HepG2 (cell line): ENCODE results near the gene GRAMD4. TPM values are rescaled to one million over a fixed set of nuclear protein-coding genes. Genes with fewer than 3 reads are reported as not detected.

ENCODE experiments used
- DMTF1 ChIP-seq: sonication (generic); formaldehyde crosslinking; IDR thresholded peaks from 2 replicates; pipeline ENCODE4 v1.4.0; 2020; ENCODE audit warnings: mild to moderate bottlenecking, missing genetic modification reagents
- FOXA1 ChIP-seq, 2 experiments: fragments of 450-650 bp in 1 of 2; sonication (generic) in 1 of 2; formaldehyde crosslinking in 1 of 2; IDR thresholded peaks; 2 replicates each; pipeline versions ENCODE4 v1.4.0 to v1.6.1; 2016 to 2020; ENCODE audit warnings: missing genetic modification reagents in 1 of 2
- HMGXB4 ChIP-seq, 2 experiments: sonication (generic) in 1 of 2; formaldehyde crosslinking in 1 of 2; IDR thresholded peaks; 2 replicates each; pipeline versions ENCODE4 v1.4.0 to v1.6.1; 2018 to 2020; ENCODE audit warnings: missing genetic modification reagents in 2 of 2, borderline replicate concordance in 1 of 2, low read depth in 1 of 2, mild to moderate bottlenecking in 1 of 2, missing biosample characterization in 1 of 2
- HNRNPLL ChIP-seq: fragments of 200-400 bp; formaldehyde crosslinking; IDR thresholded peaks from 2 replicates; pipeline ENCODE4 v1.6.1; 2017; ENCODE audit warnings: mild to moderate bottlenecking, low read depth, low read length; ENCODE audit not compliant: poor library complexity, severe bottlenecking
- PTBP1 ChIP-seq: fragments of 200-400 bp; formaldehyde crosslinking; IDR thresholded peaks from 2 replicates; pipeline ENCODE4 v1.6.1; 2018; ENCODE audit warnings: low read length, low read depth; ENCODE audit not compliant: poor library complexity, severe bottlenecking
- RXRA ChIP-seq: sonication (generic); formaldehyde crosslinking; IDR thresholded peaks from 2 replicates; pipeline ENCODE4 v1.5.1; 2020; ENCODE audit warnings: missing genetic modification reagents
- SNAI1 ChIP-seq: sonication (generic); formaldehyde crosslinking; IDR thresholded peaks from 2 replicates; pipeline ENCODE4 v1.5.0; 2020; ENCODE audit warnings: mild to moderate bottlenecking, missing genetic modification reagents, borderline replicate concordance
- TOE1 ChIP-seq: sonication (generic); formaldehyde crosslinking; IDR thresholded peaks from 2 replicates; pipeline ENCODE4 v1.4.0; 2020; ENCODE audit warnings: mild to moderate bottlenecking, missing genetic modification reagents
- YY1 ChIP-seq: IDR thresholded peaks from 2 replicates; pipeline ENCODE4 v1.6.1; 2011; ENCODE audit warnings: low read length, low read depth, moderate library complexity, mild to moderate bottlenecking; ENCODE audit not compliant: insufficient read depth, insufficient replicate concordance
- ZBTB2 ChIP-seq: sonication (generic); formaldehyde crosslinking; IDR thresholded peaks from 2 replicates; pipeline ENCODE4 v1.8.0; 2022; ENCODE audit warnings: low read depth, missing genetic modification reagents
- ZNF280B ChIP-seq: sonication (generic); formaldehyde crosslinking; IDR thresholded peaks from 2 replicates; pipeline ENCODE4 v1.5.0; 2020; ENCODE audit warnings: missing genetic modification reagents, mild to moderate bottlenecking, borderline replicate concordance
- ZNF547 ChIP-seq: sonication (generic); formaldehyde crosslinking; IDR thresholded peaks from 2 replicates; pipeline ENCODE4 v1.5.1; 2020; ENCODE audit warnings: mild to moderate bottlenecking, missing genetic modification reagents
- ZNF749 ChIP-seq: sonication (generic); formaldehyde crosslinking; IDR thresholded peaks from 2 replicates; pipeline ENCODE4 v1.8.0; 2022; ENCODE audit warnings: mild to moderate bottlenecking, missing genetic modification reagents, moderate library complexity, borderline replicate concordance
- ZNF770 ChIP-seq: sonication (generic); formaldehyde crosslinking; IDR thresholded peaks from 2 replicates; pipeline ENCODE4 v1.5.0; 2020; ENCODE audit warnings: mild to moderate bottlenecking, missing genetic modification reagents
- ZNF883 ChIP-seq: sonication (generic); formaldehyde crosslinking; IDR thresholded peaks from 2 replicates; pipeline ENCODE4 v1.5.1; 2020; ENCODE audit warnings: mild to moderate bottlenecking, missing genetic modification reagents; ENCODE audit errors: not compliant biosample characterization
- ZUFSP ChIP-seq: sonication (generic); formaldehyde crosslinking; IDR thresholded peaks from 2 replicates; pipeline ENCODE4 v1.9.0; 2021; ENCODE audit warnings: missing genetic modification reagents, mild to moderate bottlenecking, borderline replicate concordance
- polyA plus RNA-seq, 8 experiments: library from polyadenylated mRNA; depleted of rRNA in 3 of 8; stranded (reverse) in 7 of 8; unstranded in 1 of 8; fragments of >200 nt; fragmentation: Illumina TruSeq in 4 of 8; extraction: Trizol in 4 of 8; gene quantifications; 2 replicates each; pipeline versions ENCODE4 v1.2.1 to v1.2.3, GENCODE V29; 2011 to 2016; ENCODE audit warnings: low read depth in 4 of 8, missing spikeins in 1 of 8, mixed read lengths in 1 of 8; ENCODE audit not compliant: insufficient read depth in 1 of 8
- total RNA-seq, 5 experiments: library from RNA; depleted of rRNA; stranded (reverse); fragments of >200 nt; fragmentation: Illumina TruSeq; extraction: Trizol; gene quantifications; 2 replicates each; pipeline ENCODE4 v1.2.3, GENCODE V29; 2016; ENCODE audit warnings: low read depth in 1 of 5

Gene GRAMD4
- total and polyA plus RNA-seq, 2 of the 13 experiments (the other 11 are each of a cell fraction or from before 2014, with no cell fraction given): 15.2 to 15.7 TPM

GRCh38 chr22:46652847-46653331 lies 32.7 kb downstream of the GRAMD4 start (continued):
- TF ChIP-seq ZUFSP (CRISPR knock-in tag): no peak
- no peak for TF ChIP-seq TOE1
- no peak for TF ChIP-seq ZNF749
- TF ChIP-seq HNRNPLL: peak; percentile 10
- TF ChIP-seq ZNF280B (CRISPR knock-in tag): 0 out of 2 replicates have a peak, but pooled peaks have one; percentile 7
- TF ChIP-seq PTBP1: no peak
- peak; percentile 30 for TF ChIP-seq ZNF883 (CRISPR knock-in tag)
- no peak for TF ChIP-seq FOXA1 (IDR thresholded peaks at IDR 0.05)
- peak; percentile 32; the same call in 1 of the 2 replicates for TF ChIP-seq FOXA1 (CRISPR knock-in tag; IDR thresholded peaks at IDR 0.05)
- no peak for TF ChIP-seq DMTF1
- TF ChIP-seq YY1: no peak
- TF ChIP-seq ZNF547: no peak
- TF ChIP-seq HMGXB4 (CRISPR knock-in tag; IDR thresholded peaks at IDR 0.05; ENCODE audit: borderline replicate concordance in 1 of 2, low read depth in 1 of 2): no peak
- no peak for TF ChIP-seq RXRA (CRISPR knock-in tag)
- TF ChIP-seq ZNF770 (CRISPR knock-in tag): peak; percentile 81; the same call in 1 of the 2 replicates
- no peak for TF ChIP-seq SNAI1 (CRISPR knock-in tag)
- no peak for TF ChIP-seq ZBTB2 (CRISPR knock-in tag)
